CD14-positive monocyte (primary cell): ENCODE data around the gene COL5A2. TPM values are rescaled to one million over a fixed set of nuclear protein-coding genes. Genes with fewer than 3 reads are reported as not detected.

Source experiments
- DNase-seq, 3 donors: peaks; one replicate each; pipeline ENCODE4 v3.0.0-alpha.2; 2011 to 2022
- H2AFZ ChIP-seq: 2 replicates; pipeline ENCODE4 v1.6.0; 2012; ENCODE audit warnings: mild to moderate bottlenecking, low read depth, low read length, inconsistent platforms; ENCODE audit not compliant: insufficient read depth, poor library complexity, severe bottlenecking
- H3K27ac ChIP-seq, 2 donors: 1 replicate in 1 of 2; 2 replicates in 1 of 2; pipeline ENCODE4 v1.5.1; 2012 to 2013; ENCODE audit warnings: low read length in 2 of 2, control low read depth in 1 of 2, inconsistent platforms in 1 of 2, low read depth in 1 of 2, mild to moderate bottlenecking in 1 of 2
- H3K27me3 ChIP-seq, 2 donors: one replicate each; pipeline versions ENCODE4 v1.6.0 to v1.6.1; 2011 to 2013; ENCODE audit warnings: low read length in 2 of 2; ENCODE audit not compliant: control insufficient read depth in 2 of 2, insufficient read depth in 2 of 2
- H3K36me3 ChIP-seq, 2 donors: replicated peaks in 1 of 2; 1 replicate in 1 of 2; 2 replicates in 1 of 2; pipeline versions ENCODE4 v1.5.1 to v1.6.1; 2012 to 2013; ENCODE audit warnings: low read length in 2 of 2, control low read depth in 1 of 2, inconsistent platforms in 1 of 2, mild to moderate bottlenecking in 1 of 2; ENCODE audit not compliant: insufficient read depth in 2 of 2, control insufficient read depth in 1 of 2
- H3K4me1 ChIP-seq, 2 donors: 1 replicate in 1 of 2; 2 replicates in 1 of 2; pipeline versions ENCODE4 v1.5.1 to v1.6.1; 2012 to 2013; ENCODE audit warnings: low read length in 2 of 2, control low read depth in 1 of 2, inconsistent platforms in 1 of 2, mild to moderate bottlenecking in 1 of 2, moderate library complexity in 1 of 2; ENCODE audit not compliant: insufficient read depth in 2 of 2, control insufficient read depth in 1 of 2
- H3K4me2 ChIP-seq: replicated peaks from 2 replicates; pipeline ENCODE3; 2012; ENCODE audit warnings: low read length, moderate library complexity, mild to moderate bottlenecking; ENCODE audit not compliant: poor library complexity, severe bottlenecking; ENCODE audit errors: extremely low read depth
- H3K4me3 ChIP-seq, 3 experiments: fragments of 200-600 bp in 1 of 3; sonication (generic) in 1 of 3; replicated peaks in 1 of 3; 1 replicate in 2 of 3; 2 replicates in 1 of 3; pipeline ENCODE4 v1.5.1; 2011 to 2013; ENCODE audit warnings: low read length in 3 of 3, mild to moderate bottlenecking in 3 of 3, control low read depth in 2 of 3, low read depth in 2 of 3, inconsistent platforms in 1 of 3, moderate library complexity in 1 of 3
- H3K79me2 ChIP-seq: 2 replicates; pipeline ENCODE4 v1.6.0; 2012; ENCODE audit warnings: mild to moderate bottlenecking, control low read depth, inconsistent platforms, low read length, moderate library complexity; ENCODE audit not compliant: insufficient read depth
- H3K9ac ChIP-seq: 2 replicates; pipeline ENCODE4 v1.6.0; 2017; ENCODE audit warnings: low read length, mild to moderate bottlenecking; ENCODE audit not compliant: insufficient read depth, poor library complexity, severe bottlenecking
- H3K9me3 ChIP-seq, 2 donors: replicated peaks in 1 of 2; 1 replicate in 1 of 2; 2 replicates in 1 of 2; pipeline versions ENCODE4 v1.5.1 to v1.6.1; 2012 to 2013; ENCODE audit warnings: low read length in 2 of 2, control low read depth in 1 of 2; ENCODE audit not compliant: control insufficient read depth in 1 of 2, insufficient read depth in 1 of 2
- H4K20me1 ChIP-seq: 2 replicates; pipeline ENCODE4 v1.6.0; 2012; ENCODE audit warnings: mild to moderate bottlenecking, low read length, control low read depth, moderate library complexity; ENCODE audit not compliant: insufficient read depth
- H3K27ac Mint-ChIP-seq, 7 donors: one replicate each; pipeline ENCODE4 v1.8.0; 2020; ENCODE audit warnings: mild to moderate bottlenecking in 7 of 7, mixed read lengths in 7 of 7, moderate library complexity in 6 of 7, inconsistent platforms in 2 of 7
- H3K27me3 Mint-ChIP-seq, 3 donors: one replicate each; pipeline ENCODE4 v1.8.0; 2021 to 2022; ENCODE audit warnings: low read depth in 3 of 3, mild to moderate bottlenecking in 3 of 3, mixed read lengths in 3 of 3, moderate library complexity in 3 of 3, inconsistent platforms in 1 of 3
- H3K36me3 Mint-ChIP-seq, 2 donors: one replicate each; pipeline ENCODE4 v1.8.0; 2020; ENCODE audit warnings: mixed read lengths in 2 of 2, inconsistent platforms in 1 of 2, mild to moderate bottlenecking in 1 of 2
- H3K4me1 Mint-ChIP-seq: one replicate; pipeline ENCODE4 v1.8.0; 2020; ENCODE audit warnings: mild to moderate bottlenecking, mixed read lengths
- H3K4me3 Mint-ChIP-seq, 2 donors: one replicate each; pipeline ENCODE4 v1.8.0; 2020; ENCODE audit warnings: mild to moderate bottlenecking in 2 of 2, mixed read lengths in 2 of 2, moderate library complexity in 1 of 2
- H3K9me3 Mint-ChIP-seq, 7 donors: one replicate each; pipeline ENCODE4 v1.8.0; 2020 to 2022; ENCODE audit warnings: mixed read lengths in 7 of 7, mild to moderate bottlenecking in 6 of 7, moderate library complexity in 6 of 7, inconsistent platforms in 2 of 7
- WGBS: methylation state at CpG from one replicate; pipeline ENCODE4 v1.1.5; 2013; ENCODE audit warnings: missing lambda C conversion rate; ENCODE audit not compliant: insufficient coverage; 5-methylcytosine and 5-hydroxymethylcytosine counted together
- intact Hi-C, 2 donors: fragments of 100-400 bp; cut with micrococcal nuclease; formaldehyde crosslinking; loops; one replicate each; pipeline versions ENCODE4 v1.15.0 to v1.15.1; 2023
- polyA plus RNA-seq, 3 donors: library from polyadenylated mRNA; depleted of rRNA in 1 of 3; unstranded in 2 of 3; stranded (reverse) in 1 of 3; fragments of 300-500 nt in 2 of 3; fragments of >200 nt in 1 of 3; fragmentation: Illumina TruSeq in 2 of 3; gene quantifications; 1 replicate in 2 of 3; 2 replicates in 1 of 3; pipeline ENCODE4 v1.2.3, GENCODE V29; 2012 to 2021
- TF ChIP-seq, protein P1 (sequence below): fragments of 200-600 bp; IDR thresholded peaks from one replicate; pipeline ENCODE4 v1.8.0; 2022; ENCODE audit warnings: antibody characterized with exemption, mild to moderate bottlenecking

Gene COL5A2
- polyA plus RNA-seq, 3 donors = 0.13 TPM; not detected in 2

DNA sequence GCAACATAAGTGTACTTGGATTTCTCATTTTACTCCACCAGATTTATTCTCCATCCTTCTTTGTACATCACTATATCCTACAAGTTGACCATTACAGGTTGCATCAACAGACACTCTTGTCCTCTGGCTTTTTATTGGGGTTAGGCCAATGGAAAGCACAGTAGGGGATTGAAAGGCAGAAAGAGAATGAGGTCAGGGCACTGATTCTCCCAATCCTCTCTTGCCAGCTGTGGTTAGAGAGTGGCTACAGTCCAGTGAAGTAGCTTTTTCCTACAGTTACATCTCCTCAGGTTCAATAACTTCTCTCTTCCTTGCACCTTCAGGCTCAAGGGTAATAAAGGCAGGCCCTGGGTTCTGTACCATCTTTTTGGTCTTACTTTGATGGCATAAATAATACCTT lies 20.2 kb upstream of the COL5A2 start:
- H3K4me1 Mint-ChIP-seq = no peaks in the 10 kb centered on the region

DNA sequence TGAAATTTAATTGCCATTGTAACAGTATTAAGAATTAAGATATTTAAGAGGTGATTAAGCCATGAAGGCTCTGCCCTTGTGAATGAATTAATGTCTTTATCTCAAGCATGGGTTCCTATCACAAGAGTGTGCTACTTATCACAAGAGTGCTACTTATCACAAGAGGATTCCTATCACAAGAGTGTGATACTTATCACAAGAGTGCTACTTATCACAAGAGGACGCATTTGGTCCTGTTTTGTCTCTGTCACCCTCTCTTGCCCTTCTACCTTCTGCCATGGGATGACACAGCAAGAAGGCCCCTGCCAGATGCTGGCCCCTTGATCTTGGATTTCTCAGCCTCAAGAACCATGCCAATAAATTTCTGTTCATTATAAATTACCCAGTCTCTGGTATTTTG lies 13.2 kb upstream of the COL5A2 start:
- intact Hi-C loops = no loop called here
- peaks cover 0 to 9% (median 3%) of the 10 kb centered on the region in 7 donors for H3K9me3 Mint-ChIP-seq
- TF ChIP-seq, protein P1, sequence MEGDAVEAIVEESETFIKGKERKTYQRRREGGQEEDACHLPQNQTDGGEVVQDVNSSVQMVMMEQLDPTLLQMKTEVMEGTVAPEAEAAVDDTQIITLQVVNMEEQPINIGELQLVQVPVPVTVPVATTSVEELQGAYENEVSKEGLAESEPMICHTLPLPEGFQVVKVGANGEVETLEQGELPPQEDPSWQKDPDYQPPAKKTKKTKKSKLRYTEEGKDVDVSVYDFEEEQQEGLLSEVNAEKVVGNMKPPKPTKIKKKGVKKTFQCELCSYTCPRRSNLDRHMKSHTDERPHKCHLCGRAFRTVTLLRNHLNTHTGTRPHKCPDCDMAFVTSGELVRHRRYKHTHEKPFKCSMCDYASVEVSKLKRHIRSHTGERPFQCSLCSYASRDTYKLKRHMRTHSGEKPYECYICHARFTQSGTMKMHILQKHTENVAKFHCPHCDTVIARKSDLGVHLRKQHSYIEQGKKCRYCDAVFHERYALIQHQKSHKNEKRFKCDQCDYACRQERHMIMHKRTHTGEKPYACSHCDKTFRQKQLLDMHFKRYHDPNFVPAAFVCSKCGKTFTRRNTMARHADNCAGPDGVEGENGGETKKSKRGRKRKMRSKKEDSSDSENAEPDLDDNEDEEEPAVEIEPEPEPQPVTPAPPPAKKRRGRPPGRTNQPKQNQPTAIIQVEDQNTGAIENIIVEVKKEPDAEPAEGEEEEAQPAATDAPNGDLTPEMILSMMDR = no peak

More for the DNA sequence above, 20.2 kb upstream of the COL5A2 start:
- Histone ChIP-seq H3K4me2 (no peak overlapping the region), H3K4me3 (no peak overlapping the region), H3K9ac (no peak overlapping the region), H3K36me3 (no peaks in the 10 kb centered on the region), H3K27me3 (no peaks in the 10 kb centered on the region), H2AFZ (no peak overlapping the region), H4K20me1 (no peaks in the 10 kb centered on the region), H3K79me2 (no peaks in the 10 kb centered on the region), H3K9me3 (no peaks in the 10 kb centered on the region), H3K27ac (no peak overlapping the region), H3K4me1 (no peaks in the 10 kb centered on the region)
- Mint-ChIP-seq H3K27me3 (peaks cover 0 to 2% (median 1%) of the 10 kb centered on the region in 3 donors), H3K36me3 (no peaks in the 10 kb centered on the region), H3K9me3 (peaks cover 0 to 6% (median 3%) of the 10 kb centered on the region in 7 donors), H3K27ac (no peak overlapping the region), H3K4me3 (no peak overlapping the region)
- DNase-seq = no peak
- intact Hi-C loops = no loop called here
- TF ChIP-seq, protein P1 = no peak

More for the DNA sequence above, 13.2 kb upstream of the COL5A2 start:
- Histone ChIP-seq H3K79me2 (no peaks in the 10 kb centered on the region), H3K9ac (no peak overlapping the region), H3K4me3 (no peak overlapping the region), H4K20me1 (no peaks in the 10 kb centered on the region), H3K27ac (no peak overlapping the region), H3K4me2 (no peak overlapping the region), H3K9me3 (no peaks in the 10 kb centered on the region), H3K4me1 (no peaks in the 10 kb centered on the region), H3K36me3 (no peaks in the 10 kb centered on the region), H2AFZ (no peak overlapping the region), H3K27me3 (no peaks in the 10 kb centered on the region)
- H3K27me3 Mint-ChIP-seq = peaks cover 0 to 1% (median 0%) of the 10 kb centered on the region in 3 donors
- no peaks in the 10 kb centered on the region for H3K4me1 Mint-ChIP-seq
- H3K36me3 Mint-ChIP-seq = no peaks in the 10 kb centered on the region
- 100% methylated on average over 1 of the region's 1 CpG for WGBS
- H3K4me3 Mint-ChIP-seq = no peak overlapping the region
- H3K27ac Mint-ChIP-seq = no peak overlapping the region
- no peak for DNase-seq
